Femur (tissue), 1 donor: Measurements from ENCODE around the gene DNAJA2.
"Not testable (repeated sequence)": the region's sequence is repeated elsewhere in the genome, so short reads cannot be mapped to it uniquely, and the experiment has no call there.

ENCODE experiments used
- DNase-seq: peaks from one replicate; pipeline ENCODE4 v3.0.0-alpha.2; 2017

Gene DNAJA2

GRCh38 chr16:46973207-46973995 lies at the start of gene DNAJA2:
TSS of gene DNAJA2 (minus strand) at chr16:46973674. CDS start at chr16:46973572, 102 bp downstream.
- DNase-seq = peak; percentile 94

DNA sequence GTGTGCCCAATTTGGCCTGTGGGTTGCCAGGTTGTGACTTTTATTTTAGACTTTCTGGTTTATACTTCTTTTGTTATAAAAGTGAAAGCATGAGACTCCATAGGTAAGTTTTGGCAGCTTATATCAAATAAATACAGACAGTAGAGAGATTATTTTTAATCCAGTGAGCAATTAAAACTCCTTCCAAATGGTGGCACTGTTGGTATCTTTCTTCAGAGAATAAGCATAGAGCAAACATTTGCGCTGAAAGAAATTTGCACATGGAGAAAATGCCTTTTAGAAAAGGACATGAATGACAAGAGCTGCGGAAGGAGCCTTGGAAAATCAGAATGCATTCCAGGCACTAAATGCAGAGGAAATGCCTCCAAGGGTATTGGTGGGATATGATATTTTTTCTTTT lies 46.1 kb upstream of the DNAJA2 start:
- DNase-seq = no peak

- peak; percentile 24 for DNase-seq
Measured at GRCh38 chr16:47018223-47018891, 44.9 kb upstream of the DNAJA2 start.

- no peak for DNase-seq
Measured at GRCh38 chr16:47017636-47018035, 44.2 kb upstream of the DNAJA2 start.

DNA sequence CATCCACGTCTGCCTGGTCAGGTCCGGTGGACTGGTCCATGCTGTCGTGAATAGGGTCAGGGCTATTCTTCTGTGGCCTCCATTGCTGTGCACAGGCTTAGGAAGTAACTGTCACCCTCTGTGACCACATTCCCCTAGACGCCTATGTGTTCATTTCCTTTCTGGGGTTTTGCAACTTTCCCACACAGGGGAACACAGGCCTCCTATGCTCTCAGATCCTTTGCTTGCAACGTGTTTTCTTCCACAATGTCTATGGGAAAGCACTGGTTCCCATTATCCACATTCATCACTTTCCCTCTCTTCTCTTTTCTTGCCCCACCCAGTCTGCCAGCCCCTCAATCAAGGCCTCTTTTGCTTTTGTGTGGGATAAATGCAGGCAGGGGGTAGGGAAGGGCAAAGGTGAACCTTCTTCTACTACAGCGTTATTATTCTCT lies 43.2 kb upstream of the DNAJA2 start:
- DNase-seq = peak; percentile 25

DNA sequence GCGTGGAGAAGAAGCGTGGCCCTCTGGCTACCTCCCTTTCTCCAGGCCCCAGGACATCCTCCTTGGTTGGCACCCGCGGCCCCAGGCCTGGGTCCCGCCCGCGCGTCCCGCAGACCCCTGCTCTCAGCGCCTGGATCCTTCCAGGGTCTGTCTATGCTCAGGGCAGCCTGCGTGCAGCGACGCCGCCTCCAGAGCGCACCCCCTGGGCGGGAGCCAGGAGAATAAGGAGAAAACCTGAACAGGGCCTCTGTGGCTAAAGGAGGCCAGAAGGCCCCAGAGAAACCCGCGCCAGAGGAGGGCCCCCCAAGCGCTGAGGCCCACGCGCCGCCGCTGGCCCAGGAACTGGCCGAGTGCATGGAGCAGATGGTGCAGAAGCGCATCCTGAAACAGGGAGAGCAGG lies 40.4 kb upstream of the DNAJA2 start:
- no peak for DNase-seq

DNA sequence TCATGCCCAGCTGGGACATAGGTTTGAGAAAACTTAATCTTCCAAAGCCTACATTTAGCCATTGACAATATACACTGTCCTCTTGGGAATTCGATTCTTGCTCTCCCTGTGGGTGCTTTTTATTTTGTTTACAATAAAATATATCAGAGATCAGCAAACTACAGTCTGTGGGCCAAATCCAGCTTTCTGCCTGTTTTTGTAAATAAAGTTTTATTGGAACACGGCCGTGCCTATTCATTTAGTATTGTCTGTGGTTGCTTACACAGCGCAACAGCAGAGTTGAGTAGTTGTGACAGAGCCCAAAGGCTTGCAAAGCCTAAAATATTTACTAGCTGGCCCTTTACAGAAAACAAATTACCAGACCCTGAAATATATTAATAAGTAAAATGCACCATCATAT lies 39.7 kb upstream of the DNAJA2 start:
- DNase-seq = no peak

- not testable (repeated sequence) for DNase-seq
Measured at GRCh38 chr16:47010812-47011211, 37.3 kb upstream of the DNAJA2 start.

DNA sequence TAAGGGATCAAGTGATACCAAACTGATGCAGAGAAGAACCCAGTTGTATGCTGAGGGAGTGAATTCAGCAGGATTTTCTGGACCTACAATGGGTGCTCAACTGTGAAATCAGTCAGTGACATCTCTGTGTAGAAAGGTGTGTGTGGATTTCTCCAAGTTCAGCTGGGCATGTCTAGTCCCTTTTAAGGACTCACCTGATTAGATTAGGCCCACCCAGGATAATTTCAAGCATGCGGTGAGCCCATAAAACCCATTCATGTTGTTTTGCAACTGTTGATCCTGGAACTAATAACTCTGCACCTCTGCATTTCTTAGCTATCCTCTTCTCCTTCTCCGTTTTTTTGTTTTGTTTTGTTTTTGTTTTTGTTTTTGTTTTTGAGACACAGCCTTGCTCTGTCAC lies 35.1 kb upstream of the DNAJA2 start:
- no peak for DNase-seq

- DNase-seq = no peak
Measured at GRCh38 chr16:47008174-47008573, 34.7 kb upstream of the DNAJA2 start.

DNA sequence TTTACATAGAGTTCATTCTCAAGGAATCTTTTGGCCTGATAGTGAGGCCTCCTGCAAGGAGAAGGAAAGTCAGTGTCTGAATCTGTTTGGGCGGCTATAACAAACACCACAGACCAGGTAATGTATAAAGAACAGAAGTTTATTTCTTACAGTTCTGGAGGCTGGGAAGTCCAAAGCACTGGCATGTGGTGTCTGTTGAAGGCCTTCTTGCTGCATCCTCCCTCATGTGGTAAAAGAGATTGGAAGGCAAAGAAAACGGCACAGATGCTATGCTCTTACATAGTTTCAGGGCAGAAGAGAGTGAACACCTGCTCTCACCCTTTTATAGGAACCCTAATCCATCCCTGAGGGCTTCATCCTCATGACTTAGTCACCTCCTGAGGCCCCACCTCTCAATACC lies 31.2 kb upstream of the DNAJA2 start:
- DNase-seq = no peak

DNA sequence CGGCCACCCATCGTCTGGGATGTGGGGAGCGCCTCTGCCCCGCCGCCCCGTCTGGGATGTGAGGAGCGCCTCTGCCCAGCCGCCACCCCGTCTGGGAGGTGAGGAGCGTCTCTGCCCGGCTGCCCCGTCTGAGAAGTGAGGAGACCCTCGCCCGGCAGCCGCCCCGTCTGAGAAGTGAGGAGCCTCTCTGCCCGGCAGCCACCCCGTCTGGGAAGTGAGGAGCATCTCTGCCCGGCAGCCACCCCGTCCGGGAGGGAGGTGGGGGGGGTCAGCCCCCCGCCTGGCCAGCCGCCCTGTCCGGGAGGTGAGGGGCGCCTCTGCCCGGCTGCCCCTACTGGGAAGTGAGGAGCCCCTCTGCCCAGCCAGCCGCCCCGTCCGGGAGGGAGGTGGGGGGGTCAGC lies 26.6 kb upstream of the DNAJA2 start:
- not testable (repeated sequence) for DNase-seq

DNA sequence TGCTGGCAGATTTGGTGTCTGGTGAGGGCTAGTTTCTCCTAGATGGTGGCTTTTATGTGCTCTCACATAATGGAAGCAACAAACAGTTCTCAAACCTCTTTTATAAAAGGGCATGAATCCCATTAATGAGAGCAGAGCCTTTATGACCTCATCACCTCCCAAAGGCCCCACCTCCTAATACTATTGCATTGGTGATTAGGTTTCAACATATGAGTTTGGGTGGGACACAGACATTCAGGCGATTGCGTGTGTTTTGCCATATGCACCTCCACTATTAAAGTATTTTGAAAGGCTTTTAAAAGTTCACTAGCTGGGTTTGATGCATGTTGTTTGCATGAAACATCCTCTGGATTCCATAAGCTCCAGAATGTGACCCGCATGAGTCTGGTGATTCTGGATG lies 24.4 kb upstream of the DNAJA2 start:
- DNase-seq = no peak

DNA sequence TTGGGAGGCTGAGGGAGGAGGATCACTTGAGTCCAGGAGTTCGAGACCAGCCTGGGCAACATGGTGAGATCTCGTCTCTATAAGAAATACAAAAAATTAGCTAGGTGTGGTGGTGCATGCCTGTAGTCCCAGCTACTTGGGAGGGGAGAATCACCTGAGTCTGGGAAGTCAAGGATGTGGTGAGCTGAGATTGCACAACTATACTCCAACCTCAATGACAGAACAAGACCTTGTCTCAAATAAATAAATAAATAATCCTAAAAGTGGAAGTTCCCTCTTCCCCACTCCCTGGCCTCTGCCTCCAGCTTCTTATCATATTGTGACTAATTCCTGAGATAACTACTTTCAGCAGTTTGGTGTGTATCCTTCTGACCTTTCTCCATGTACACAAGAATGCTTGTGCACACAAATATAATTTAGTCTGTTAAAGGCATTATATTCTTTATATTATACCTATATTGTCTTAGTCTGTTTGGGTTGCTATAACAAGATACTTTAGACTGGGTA lies 23.5 kb upstream of the DNAJA2 start:
- DNase-seq = no peak

- no peak for DNase-seq
Measured at GRCh38 chr16:46996391-46996790, 22.9 kb upstream of the DNAJA2 start.

GRCh38 chr16:46991729-46992704 lies 18.5 kb upstream of the DNAJA2 start:
- DNase-seq = no peak

GRCh38 chr16:46986896-46987295 lies 13.4 kb upstream of the DNAJA2 start:
- no peak for DNase-seq

DNA sequence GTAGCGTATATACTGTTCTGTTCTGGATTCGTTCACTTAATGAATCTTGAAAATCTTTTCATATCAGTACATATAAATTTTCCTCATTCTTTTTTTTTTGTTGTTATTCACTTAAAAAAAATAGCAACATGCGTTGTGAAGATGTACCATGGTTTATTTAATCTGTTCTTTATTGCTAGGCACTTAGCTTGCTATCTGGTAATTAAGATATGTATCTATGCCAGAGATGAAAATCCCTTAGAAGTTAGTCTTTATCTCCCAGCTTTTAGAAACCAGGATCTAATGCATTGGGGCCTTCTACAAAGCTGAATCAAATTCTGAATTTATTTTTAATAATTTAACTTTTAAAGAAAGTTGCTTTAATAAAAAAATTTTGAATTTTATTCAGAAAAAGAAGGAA lies 13.0 kb upstream of the DNAJA2 start:
- no peak for DNase-seq

GRCh38 chr16:46982335-46982734 lies 8.9 kb upstream of the DNAJA2 start:
- DNase-seq = no peak

DNA sequence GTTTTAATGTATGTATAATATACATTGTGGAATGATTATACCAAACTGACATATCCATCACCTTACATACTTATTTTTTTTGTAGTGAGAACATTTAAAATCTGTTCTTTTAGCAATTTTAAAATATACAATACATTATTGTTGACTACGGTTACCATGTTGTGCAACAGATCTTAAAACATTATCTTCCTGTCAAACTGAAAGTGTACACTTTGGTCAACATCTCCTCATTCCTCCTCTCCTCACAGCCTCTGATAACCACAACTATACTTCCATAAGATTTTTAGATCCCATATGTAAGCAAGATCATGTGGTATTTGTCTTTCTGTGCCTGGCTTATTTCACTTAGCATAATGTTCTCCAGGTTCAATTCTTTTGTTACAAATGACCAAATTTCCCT lies 7.5 kb upstream of the DNAJA2 start:
- DNase-seq = no peak

DNA sequence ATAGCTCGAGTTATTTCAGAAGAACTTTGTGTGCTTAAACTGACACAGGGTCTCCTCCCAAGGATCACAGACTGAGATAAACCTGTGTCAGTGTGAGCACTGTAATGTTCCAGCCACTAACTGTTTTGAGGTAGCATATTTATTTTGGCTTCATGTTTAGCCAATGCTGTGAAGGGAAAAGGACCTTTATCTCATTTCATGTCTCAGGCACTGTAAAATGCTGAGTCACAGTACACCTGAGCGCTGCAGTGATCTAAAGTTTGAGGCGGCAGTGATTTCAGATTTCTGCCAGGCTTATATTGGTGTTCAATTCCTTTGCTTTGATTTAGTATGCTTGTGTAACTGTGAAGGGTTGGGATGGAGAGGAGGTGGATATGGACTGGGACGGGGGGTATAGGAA lies 3.1 kb upstream of the DNAJA2 start:
- no peak for DNase-seq

DNA sequence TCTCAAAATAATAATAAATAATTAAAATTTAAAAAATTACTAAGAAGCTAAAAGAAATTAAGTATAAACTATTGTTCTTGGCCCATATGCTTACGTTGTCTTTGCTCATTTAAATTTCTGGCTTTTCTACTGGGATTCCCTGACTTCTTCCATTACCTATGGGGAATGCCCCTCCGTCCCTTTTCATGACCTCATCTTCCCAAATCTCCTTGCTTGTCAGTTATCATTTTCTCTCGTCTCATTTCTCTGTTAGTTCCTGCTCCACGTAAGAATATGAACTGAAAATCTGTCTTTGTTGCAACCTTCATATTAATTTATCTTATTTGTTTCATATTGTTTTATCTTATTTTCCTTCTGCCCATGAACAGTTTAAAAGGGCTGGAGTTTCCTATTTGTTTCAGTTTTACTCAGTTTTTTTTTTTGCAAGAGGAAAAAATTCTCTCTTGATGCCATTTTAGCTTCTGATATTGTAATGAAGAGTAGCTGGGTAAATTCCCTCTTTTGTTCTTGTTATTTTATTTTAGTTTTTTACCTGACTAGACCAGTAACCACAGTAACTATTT lies 2.5 kb upstream of the DNAJA2 start:
- DNase-seq = no peak

DNA sequence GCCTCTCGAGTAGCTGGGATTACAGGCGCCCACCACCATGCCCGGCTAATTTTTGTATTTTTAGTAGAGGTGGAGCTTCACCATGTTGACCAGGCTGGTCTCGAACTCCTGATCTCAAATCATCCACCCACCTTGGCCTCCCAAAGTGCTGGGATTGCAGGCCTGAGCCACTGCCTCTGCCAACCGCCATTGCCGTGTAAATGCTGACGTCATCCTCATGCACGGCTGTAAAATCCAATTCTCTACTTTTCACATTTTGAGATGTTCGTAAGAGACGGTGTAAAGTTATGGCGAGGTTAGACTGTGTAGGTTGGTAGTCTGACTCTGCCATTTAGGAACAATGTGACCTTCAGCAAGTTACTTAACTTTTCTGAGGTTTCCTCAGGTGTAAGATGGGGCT lies 1.7 kb upstream of the DNAJA2 start:
- DNase-seq = no peak
